ENCODE measurements around the gene NUDT16.

DNA sequence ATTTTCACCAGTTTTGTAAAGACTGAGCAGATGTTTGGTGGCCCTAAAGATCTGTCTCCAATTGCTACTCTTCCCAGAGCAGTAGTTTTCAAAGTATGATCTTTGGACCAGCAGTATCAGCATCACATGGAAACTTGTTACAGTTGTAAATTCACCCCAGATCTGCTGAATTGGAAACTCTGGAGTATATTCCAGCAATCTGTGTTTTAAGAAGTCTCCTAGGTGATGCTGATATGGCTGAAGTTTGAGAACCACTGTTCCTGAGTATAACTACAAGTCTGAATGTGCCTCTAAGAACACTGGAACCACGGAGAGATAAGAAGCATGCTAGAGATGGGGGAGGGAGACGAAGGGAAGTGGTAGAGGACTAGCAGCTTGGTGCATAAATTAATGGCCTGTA, 45.7 kb downstream of the NUDT16 start:
- TF ChIP-seq CTCF (IDR thresholded peaks at IDR 0.05; ENCODE audit: low read depth, low read length) = no peak
- no peak for TF ChIP-seq EZH2phosphoT487 (IDR thresholded peaks at IDR 0.05; ENCODE audit: low read depth)
